AG04450 (cell line): ENCODE measurements around the gene MTG1. TPM values are rescaled to one million over a fixed set of nuclear protein-coding genes. Genes with fewer than 3 reads are reported as not detected.

ENCODE experiments used
- CTCF ChIA-PET: fragments of 300-600, 350-600 bp; formaldehyde crosslinking; extraction: SDS; loops from one replicate; lab custom pipeline; 2022; ENCODE audit warnings: antibody characterized with exemption, inconsistent platforms; lab: Charles Lee
- POLR2A ChIA-PET: fragments of 350-600 bp; formaldehyde crosslinking; extraction: SDS; loops from one replicate; lab custom pipeline; 2021; ENCODE audit warnings: antibody characterized with exemption, inconsistent platforms; lab: Yijun Ruan, JAX
- DNase-seq: peaks from one replicate; pipeline ENCODE4 v3.0.0-alpha.2; 2011; ENCODE audit warnings: low read depth, low spot score
- H3K27ac ChIP-seq: one replicate; pipeline ENCODE4 v1.5.1; 2012; ENCODE audit warnings: low read depth, low read length, control low read depth
- H3K27me3 ChIP-seq: one replicate; pipeline ENCODE4 v1.6.0; 2012; ENCODE audit warnings: low read length; ENCODE audit not compliant: control insufficient read depth, insufficient read depth
- H3K4me3 ChIP-seq: 2 replicates; pipeline ENCODE4 v1.5.1; 2011; ENCODE audit warnings: mild to moderate bottlenecking, low read depth, low read length, control low read depth
- H3K9me3 ChIP-seq: 2 replicates; pipeline ENCODE4 v1.5.1; 2012; ENCODE audit warnings: low read length; ENCODE audit not compliant: control insufficient read depth, insufficient read depth
- polyA plus RNA-seq: library from polyadenylated mRNA; depleted of rRNA; stranded (reverse); fragments of >200 nt; gene quantifications from 2 replicates; pipeline ENCODE4 v1.2.3, GENCODE V29; 2011
- TF ChIP-seq, protein P1 (sequence below): IDR thresholded peaks from 2 replicates; pipeline ENCODE4 v1.5.1; 2011; ENCODE audit warnings: low read depth, low read length, control low read depth, inconsistent platforms

The MTG1 gene
- polyA plus RNA-seq, 1 experiment: 36.1 TPM

DNA sequence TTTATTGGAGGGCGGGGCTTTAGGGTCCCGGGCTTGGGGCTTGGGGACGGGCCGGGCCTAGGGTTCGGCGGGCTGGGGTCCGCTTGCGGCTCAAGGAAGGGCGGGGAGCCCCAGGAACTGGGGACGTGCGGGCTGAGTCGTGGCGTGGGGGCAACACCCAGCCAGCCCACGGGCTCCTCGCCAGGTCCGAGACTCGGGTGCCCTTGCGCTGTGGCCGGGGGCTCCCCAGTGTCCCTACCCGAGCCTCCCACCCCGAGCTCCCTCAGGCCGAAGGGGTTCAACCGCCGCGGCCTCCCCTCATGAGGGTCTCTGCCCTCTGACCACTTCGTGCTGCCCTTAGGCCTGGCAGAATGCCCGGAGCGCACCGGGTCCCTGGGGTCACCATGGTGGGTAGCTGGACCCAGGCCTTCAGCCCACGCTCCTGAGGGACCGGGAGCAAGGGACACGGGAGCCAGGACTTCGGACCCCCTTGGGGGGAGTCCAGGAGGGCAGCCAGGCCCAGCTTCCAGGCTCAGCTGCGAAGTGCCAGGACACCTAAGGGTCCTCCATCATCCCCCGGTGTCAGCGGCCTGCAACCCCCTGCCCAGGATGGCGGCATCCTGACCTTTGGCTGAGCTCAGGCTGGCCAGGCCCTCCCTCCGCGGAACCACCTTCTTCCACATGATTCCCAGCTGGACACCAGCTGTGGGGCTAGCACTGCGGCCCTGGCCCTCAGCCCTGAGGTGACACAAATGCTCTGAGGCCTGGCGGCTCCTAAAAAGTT, 35.6 kb upstream of the MTG1 start:
- TF ChIP-seq, protein P1, sequence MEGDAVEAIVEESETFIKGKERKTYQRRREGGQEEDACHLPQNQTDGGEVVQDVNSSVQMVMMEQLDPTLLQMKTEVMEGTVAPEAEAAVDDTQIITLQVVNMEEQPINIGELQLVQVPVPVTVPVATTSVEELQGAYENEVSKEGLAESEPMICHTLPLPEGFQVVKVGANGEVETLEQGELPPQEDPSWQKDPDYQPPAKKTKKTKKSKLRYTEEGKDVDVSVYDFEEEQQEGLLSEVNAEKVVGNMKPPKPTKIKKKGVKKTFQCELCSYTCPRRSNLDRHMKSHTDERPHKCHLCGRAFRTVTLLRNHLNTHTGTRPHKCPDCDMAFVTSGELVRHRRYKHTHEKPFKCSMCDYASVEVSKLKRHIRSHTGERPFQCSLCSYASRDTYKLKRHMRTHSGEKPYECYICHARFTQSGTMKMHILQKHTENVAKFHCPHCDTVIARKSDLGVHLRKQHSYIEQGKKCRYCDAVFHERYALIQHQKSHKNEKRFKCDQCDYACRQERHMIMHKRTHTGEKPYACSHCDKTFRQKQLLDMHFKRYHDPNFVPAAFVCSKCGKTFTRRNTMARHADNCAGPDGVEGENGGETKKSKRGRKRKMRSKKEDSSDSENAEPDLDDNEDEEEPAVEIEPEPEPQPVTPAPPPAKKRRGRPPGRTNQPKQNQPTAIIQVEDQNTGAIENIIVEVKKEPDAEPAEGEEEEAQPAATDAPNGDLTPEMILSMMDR: no peak
- H3K9me3 ChIP-seq: no peaks in the 10 kb centered on the region; the same call in 1 of the 2 replicates
- H3K27ac ChIP-seq: no peak overlapping the region
- ChIA-PET CTCF (interaction anchor here (2.5 kb wide), 1 partner anchor 29 kb away, joined by 13 read pairs; no protein-coding TSS in a partner anchor), POLR2A (interaction anchor here (0.6 to 1.2 kb wide), 2 partner anchors 14 to 15 kb away, joined by 3 to 4 read pairs; partner anchors contain the start of gene ECHS1)
- no peak overlapping the region for H3K4me3 ChIP-seq
- H3K27me3 ChIP-seq: no peaks in the 10 kb centered on the region
- DNase-seq: no peak

DNA sequence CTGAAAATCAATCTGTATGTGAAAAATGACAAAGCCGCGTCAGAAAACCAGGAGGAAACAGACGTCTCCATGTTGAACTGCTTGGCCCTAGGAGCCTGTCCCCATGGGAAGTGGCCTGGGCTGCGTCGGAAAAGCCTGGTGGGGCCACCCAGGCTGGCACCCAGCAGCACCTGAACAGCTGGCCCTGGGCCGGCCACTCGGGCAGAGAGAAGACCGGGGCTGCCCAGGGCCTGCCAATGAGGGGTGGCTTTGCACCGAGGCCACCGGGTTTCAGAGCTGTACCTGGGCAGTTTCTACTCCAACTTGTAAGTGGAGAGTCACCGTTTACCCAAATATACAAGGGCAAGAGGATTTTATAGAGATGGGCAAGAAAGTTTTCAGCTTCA, 35.0 kb upstream of the MTG1 start:
- DNase-seq: no peak
- Histone ChIP-seq H3K9me3 (no peaks in the 10 kb centered on the region; the same call in 1 of the 2 replicates), H3K4me3 (no peak overlapping the region), H3K27ac (no peak overlapping the region), H3K27me3 (no peaks in the 10 kb centered on the region)
- TF ChIP-seq, protein P1: no peak
- ChIA-PET CTCF (interaction anchor here (2.5 kb wide), 1 partner anchor 29 kb away, joined by 13 read pairs; no protein-coding TSS in a partner anchor), POLR2A (no interaction called here)

DNA sequence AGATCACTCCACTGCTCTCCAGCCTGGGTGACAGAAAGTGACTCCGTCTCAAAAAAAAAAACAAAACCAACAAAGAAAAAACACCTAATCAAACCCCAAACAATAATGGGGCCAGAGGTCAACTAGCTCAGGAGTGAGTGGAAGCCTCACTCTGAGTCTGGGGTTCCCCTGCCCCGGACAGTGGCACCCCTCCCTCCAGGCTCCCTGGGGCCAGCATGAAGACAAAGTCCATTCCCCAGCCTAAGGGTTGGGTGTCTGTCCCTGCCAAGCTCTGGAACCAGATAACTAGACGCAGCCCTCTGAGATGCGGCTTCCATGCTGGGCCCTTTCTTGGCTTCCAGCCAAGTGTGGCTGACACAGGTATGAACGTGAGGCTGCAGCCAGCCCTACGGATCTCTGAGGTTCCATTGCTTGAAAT, 34.4 kb upstream of the MTG1 start:
- DNase-seq: no peak
- Histone ChIP-seq H3K27me3 (no peaks in the 10 kb centered on the region), H3K9me3 (no peaks in the 10 kb centered on the region; the same call in 1 of the 2 replicates), H3K27ac (no peak overlapping the region), H3K4me3 (no peak overlapping the region)
- ChIA-PET CTCF (interaction anchor here (0.5 to 2.5 kb wide), 2 partner anchors 30 to 1151 kb away, joined by 3 to 13 read pairs; no protein-coding TSS in a partner anchor), POLR2A (no interaction called here)
- TF ChIP-seq, protein P1: no peak

DNA sequence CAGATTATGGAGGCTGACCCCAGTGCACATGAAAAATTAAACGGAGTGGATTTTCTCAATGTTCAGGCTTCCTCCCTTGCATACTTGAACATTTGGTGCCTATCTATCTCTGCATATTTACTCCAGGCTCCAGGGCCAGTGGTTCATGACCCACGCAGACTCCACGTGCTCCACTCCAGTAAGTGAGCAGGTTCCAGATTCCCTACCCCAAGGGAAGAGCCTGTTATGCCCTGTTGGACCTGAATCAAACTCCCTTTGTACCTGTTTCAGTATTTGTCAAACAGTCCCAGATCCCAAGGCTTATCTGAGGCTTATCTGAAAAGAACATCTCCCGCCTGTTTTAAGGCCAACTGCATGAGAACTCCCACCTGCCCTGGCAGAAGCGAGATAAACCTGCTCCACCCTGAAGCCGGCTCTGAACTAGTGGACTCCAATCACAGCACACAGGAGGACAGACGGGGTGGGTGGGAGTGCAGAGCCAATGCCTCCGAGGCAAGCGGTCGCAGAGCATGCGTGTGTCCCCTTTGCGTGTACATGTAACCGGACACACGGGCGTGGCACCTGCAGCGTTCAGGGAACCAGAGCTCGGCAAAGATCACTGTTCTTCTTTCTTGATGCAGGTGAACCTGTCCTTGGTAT, 33.9 kb upstream of the MTG1 start:
- Histone ChIP-seq H3K4me3 (no peak overlapping the region), H3K9me3 (no peaks in the 10 kb centered on the region; the same call in 1 of the 2 replicates), H3K27me3 (no peaks in the 10 kb centered on the region), H3K27ac (no peak overlapping the region)
- POLR2A ChIA-PET: interaction anchor here (1.4 to 1.9 kb wide), 2 partner anchors 10 to 18 kb away, joined by 3 to 4 read pairs; partner anchors contain the start of gene PAOX
- TF ChIP-seq, protein P1: no peak
- no peak for DNase-seq
- CTCF ChIA-PET: interaction anchor here (0.5 to 2.5 kb wide), 2 partner anchors 30 to 1151 kb away, joined by 3 to 13 read pairs; no protein-coding TSS in a partner anchor
